Measurements from ENCODE around the gene SLC7A10.
"Not testable (repeated sequence)": the region's sequence is repeated elsewhere in the genome, so short reads cannot be mapped to it uniquely, and the experiment has no call there.

SLC7A10 gene

DNA sequence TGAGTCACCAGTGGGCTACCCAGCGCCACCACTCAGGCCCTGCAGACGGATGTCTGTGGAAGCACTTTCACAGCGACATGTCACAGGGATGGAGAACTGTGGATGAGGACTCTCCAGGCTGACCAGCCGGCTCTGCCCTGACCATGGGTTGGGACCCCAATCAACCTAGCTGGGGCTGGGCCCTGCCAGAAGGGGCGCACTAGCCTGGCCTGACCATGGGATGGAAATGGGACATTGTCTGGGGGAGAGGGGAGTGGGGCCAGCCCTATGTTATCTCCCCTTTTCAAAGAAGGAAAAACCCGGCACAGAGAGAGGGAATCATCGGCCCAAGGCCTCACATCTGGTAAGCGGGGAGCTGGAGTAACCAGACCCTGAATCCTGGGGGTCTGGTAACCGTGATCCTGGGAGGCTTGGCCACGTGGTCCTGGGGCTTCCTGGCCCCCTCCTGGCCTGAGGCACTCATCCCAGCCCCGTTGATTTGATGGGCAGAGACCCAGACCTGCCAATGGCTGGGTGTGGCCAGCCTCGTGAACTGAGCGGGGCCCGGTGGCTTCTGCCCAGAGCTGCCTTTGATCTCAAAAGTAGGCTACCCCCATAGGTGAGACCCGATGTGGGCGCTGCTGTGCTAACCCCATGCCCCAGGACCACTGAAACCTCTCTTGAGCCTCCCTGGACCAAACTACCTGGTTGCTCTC, 11.2 kb upstream of the SLC7A10 start:
- no peak for DNase-seq

GRCh38 chr19:33235996-33236350, 10.3 kb upstream of the SLC7A10 start:
- DNase-seq, result no peak

DNA sequence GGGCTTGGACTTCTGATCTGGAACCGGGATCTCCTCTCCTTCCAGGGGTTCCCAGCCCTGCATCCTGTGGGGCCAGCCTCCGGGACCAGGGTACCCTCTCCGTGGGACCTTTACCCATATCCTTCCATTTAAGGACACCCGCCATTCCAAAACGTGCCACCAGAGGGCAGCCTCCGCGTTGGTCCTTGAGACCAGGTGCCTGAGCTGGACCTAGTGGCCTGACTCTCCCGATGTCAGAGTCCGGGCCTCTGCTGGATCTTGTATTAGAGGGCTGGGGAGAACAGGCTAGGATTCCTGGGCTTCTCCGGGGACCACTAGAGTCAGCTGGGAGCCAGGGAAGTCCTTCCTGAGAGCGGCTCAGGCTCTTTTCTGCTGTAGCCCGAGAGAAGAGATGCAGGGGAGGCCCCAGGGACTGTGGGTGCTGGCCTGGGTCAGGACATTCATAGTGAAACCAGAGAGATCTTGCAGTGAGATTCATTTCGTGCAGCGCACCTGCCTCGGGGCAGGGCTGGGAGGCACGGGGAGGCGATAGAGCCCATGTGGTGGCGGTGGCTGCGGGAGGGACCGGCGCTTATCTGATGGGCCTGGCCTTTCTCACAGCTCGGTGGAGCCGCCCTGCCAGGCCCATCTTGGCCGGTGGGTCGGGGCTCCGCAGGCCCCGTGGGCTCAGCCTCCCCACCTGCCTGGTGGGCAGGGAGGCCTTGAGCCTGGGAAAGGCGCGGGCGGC, 9.8 kb upstream of the SLC7A10 start:
- peak; percentile 1 for DNase-seq

- no peak for DNase-seq
These were observed 9.1 kb upstream of the SLC7A10 start for GRCh38 chr19:33234736-33235135.

DNA sequence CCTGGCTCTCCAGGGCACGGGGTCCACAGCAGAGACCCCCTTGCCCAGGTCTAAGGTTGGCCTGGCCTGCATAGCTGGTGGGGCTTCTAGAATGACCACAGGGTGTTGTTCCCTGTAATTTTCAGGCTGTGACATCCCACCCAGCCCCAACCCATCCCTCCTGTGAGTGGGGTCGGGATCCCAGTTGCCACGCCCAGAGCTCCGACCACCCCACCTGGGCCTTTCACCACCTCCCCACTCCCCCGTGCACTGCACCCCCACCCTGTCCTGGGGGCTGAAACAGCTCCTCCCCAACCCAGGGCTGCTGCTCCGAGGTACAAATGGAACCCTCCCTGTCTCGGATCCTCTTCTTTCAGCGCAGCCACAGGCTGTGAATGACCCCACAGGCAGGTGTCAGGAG, 8.4 kb upstream of the SLC7A10 start:
- DNase-seq, result no peak

- DNase-seq, result no peak
These were observed 7.6 kb upstream of the SLC7A10 start for GRCh38 chr19:33233056-33233873.

GRCh38 chr19:33232656-33233055, 7.0 kb upstream of the SLC7A10 start:
- DNase-seq, result no peak

DNA sequence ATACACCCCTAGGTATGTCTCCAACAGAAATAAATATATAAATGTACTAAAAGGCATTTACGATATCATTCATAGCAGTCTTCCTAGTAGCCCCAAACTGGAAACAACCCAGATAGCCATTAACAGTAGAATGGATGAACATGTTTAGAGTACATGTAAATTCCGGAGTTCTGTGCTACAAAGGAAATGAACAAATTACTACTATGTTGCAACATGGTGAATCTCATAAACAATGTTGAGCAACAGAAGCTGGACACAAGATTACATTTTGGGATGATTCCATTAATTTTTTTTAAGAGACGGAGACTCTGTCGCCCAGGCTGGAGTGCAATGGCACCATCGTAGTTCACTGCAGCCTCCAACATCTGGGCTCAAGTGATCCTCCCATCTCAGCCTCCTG, 5.9 kb upstream of the SLC7A10 start:
- no peak for DNase-seq

DNA sequence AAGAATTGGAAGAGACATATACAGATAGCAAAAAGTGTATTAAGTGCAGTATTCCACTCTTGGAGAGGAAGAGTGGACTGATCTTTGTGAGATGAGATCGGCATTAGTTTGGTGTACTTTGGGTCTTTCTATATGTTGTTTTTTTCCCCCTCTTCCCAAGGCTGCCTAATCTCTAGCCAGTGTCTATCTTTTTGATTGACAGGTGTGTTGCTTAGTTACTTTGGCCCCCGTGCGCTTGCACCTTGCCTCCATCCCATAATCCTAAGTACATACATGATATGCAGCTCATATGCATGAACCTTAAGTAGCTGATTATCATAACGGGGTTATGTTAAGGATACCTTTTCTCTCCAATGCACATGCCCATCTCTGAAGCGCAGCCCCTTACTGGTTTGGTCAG, 4.3 kb upstream of the SLC7A10 start:
- no peak for DNase-seq

GRCh38 chr19:33227870-33228599, 2.4 kb upstream of the SLC7A10 start:
- no peak for DNase-seq

DNA sequence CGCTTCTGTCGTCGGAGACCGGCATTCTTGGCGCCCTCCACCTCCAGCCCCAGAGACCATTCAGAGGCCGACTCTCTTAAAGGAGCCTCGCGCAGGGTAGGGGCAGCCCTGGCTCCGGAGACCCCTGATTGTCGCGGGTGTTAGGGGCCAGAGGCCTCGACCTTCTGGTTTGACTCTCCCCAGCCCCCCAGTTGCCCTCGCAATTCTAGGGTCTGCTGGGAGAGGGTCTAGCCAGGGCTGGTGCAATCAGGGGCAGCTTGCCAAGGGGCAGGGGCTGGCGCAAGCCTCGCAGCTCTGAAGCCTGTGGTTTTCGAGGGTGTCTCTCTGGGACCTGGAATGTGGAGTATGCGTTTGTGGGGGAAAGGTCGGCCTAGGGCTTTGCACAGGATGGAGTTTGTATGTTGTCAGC, 1.6 kb upstream of the SLC7A10 start:
- DNase-seq, result no peak

DNA sequence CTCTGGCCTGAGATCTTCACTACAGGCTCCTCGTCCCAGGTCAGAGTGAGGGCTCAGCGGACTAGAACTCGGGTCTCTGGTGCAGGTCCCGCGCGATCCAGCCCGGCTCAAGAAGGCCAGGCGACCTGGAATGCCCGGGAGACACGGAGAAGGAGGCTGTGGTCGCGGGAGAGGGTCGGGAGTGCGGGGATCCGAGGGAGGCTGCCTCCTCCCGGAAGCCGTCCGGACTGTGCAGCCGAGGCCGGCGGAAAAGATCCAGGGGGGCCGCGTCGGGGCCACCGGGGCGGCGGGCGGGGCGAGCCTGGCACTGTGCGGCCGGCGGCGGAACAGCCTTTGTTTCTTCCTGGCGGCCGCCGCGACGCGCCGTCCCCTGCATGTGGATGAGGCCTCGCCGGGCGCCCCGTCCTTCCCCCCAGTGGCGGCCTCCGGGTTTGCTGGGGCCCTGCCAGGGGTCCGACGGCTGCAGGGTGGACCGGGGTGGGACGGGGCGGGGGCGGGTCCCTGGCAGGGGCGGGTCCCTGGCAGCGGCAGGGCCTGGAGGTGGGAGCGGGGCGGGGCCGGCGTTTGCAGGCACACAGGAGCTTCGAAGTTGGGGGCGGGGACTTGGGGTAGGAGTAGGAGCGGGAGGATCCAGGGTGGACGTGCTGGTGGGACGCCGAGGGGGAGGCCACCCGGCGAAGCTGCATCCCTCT, 1.0 kb upstream of the SLC7A10 start:
- DNase-seq, result no peak

- no peak for DNase-seq
These were observed 774 bp downstream of the SLC7A10 start for GRCh38 chr19:33224694-33225457.

- DNase-seq, result not testable (repeated sequence)
These were observed 3.4 kb downstream of the SLC7A10 start for GRCh38 chr19:33222255-33222654.

- DNase-seq, result no peak
These were observed 4.0 kb downstream of the SLC7A10 start for GRCh38 chr19:33221638-33222037.

GRCh38 chr19:33220735-33221134, 4.9 kb downstream of the SLC7A10 start:
- no peak for DNase-seq

GRCh38 chr19:33220115-33220514, 5.5 kb downstream of the SLC7A10 start:
- DNase-seq, result no peak

- DNase-seq, result no peak
These were observed 6.3 kb downstream of the SLC7A10 start for GRCh38 chr19:33219261-33219815.

DNA sequence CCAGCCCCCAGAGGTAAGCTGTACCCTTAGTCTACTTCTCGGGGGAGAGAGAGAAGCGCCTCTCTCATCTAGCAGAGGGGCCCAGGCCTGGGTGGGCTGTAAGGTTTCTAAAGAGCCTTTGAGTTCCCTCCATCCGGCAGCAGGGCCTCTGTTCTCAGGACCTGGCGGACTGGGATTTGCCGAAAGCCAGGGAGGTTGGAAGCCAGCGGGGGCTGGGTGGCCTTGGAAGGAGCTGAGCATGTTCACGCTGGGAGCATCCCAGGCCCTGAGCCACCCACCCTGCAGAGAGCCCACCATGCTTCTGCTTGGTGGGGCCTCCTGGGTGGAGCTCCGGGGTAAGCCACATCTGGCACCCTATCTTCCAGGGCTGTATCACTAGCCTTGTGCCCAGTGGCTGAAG, 7.8 kb downstream of the SLC7A10 start:
- DNase-seq, result no peak

- no peak for DNase-seq
These were observed 9.3 kb downstream of the SLC7A10 start for GRCh38 chr19:33216198-33216830.
